IPS-20b (cell line): ENCODE results near the gene LRRC66.

ENCODE experiments used
- H3K27ac ChIP-seq: one replicate; pipeline ENCODE4 v1.5.1; 2013; ENCODE audit warnings: low read length
- H3K27me3 ChIP-seq: 2 replicates; pipeline ENCODE4 v1.6.1; 2013; ENCODE audit warnings: mild to moderate bottlenecking, low read length, inconsistent platforms; ENCODE audit not compliant: insufficient read depth
- H3K36me3 ChIP-seq: 2 replicates; pipeline ENCODE4 v1.6.1; 2013; ENCODE audit warnings: low read depth, mild to moderate bottlenecking, inconsistent platforms, low read length, moderate library complexity; ENCODE audit not compliant: insufficient read depth
- H3K4me1 ChIP-seq: 2 replicates; pipeline ENCODE4 v1.6.1; 2013; ENCODE audit warnings: mild to moderate bottlenecking, control low read depth, inconsistent platforms, low read length, moderate library complexity; ENCODE audit not compliant: insufficient read depth
- H3K4me3 ChIP-seq: 2 replicates; pipeline ENCODE4 v1.5.1; 2013; ENCODE audit warnings: mild to moderate bottlenecking, low read length, inconsistent platforms
- H3K9ac ChIP-seq: 2 replicates; pipeline ENCODE4 v1.6.1; 2013; ENCODE audit warnings: low read depth, mild to moderate bottlenecking, inconsistent platforms, low read length, moderate library complexity
- H3K9me3 ChIP-seq: 2 replicates; pipeline ENCODE4 v1.6.1; 2013; ENCODE audit warnings: mild to moderate bottlenecking, low read depth, low read length, inconsistent platforms; ENCODE audit not compliant: insufficient read depth

The LRRC66 gene

GRCh38 chr4:52038103-52038912 is 18.1 kb upstream of the LRRC66 start, which contains the start of gene SGCB:
TSS of gene SGCB (minus strand) at chr4:52038299. CDS start at chr4:52038259, 40 bp downstream.
- Histone ChIP-seq H3K36me3 (peaks cover 4% of the 10 kb centered on the region; the same call in 1 of the 2 replicates), H3K4me3 (peak within 1 kb of the TSS; percentile 82), H3K9ac (peak within 1 kb of the TSS; percentile 86), H3K27me3 (peaks cover 34% of the 10 kb centered on the region), H3K9me3 (no peaks in the 10 kb centered on the region), H3K27ac (peak within 1 kb of the TSS; percentile 82), H3K4me1 (peaks cover 6% of the 10 kb centered on the region; the same call in 1 of the 2 replicates)

- Histone ChIP-seq H3K9me3 (no peaks in the 10 kb centered on the region), H3K27ac (no peak overlapping the region), H3K27me3 (peaks cover 34% of the 10 kb centered on the region), H3K4me3 (peak overlapping the region; percentile 77), H3K9ac (peak overlapping the region; percentile 85), H3K4me1 (peaks cover 6% of the 10 kb centered on the region; the same call in 1 of the 2 replicates), H3K36me3 (peaks cover 9% of the 10 kb centered on the region; the same call in 1 of the 2 replicates)
These were observed 17.5 kb upstream of the LRRC66 start for GRCh38 chr4:52037689-52038102.

GRCh38 chr4:52036886-52037530 is 16.8 kb upstream of the LRRC66 start:
- Histone ChIP-seq H3K9me3 (no peaks in the 10 kb centered on the region), H3K4me3 (peak overlapping the region; percentile 77), H3K27me3 (peaks cover 33% of the 10 kb centered on the region), H3K36me3 (peaks cover 12% of the 10 kb centered on the region; the same call in 1 of the 2 replicates), H3K4me1 (peaks cover 6% of the 10 kb centered on the region; the same call in 1 of the 2 replicates), H3K9ac (peak overlapping the region; percentile 85; the same call in 1 of the 2 replicates), H3K27ac (no peak overlapping the region)

GRCh38 chr4:52035190-52035589 is 15.0 kb upstream of the LRRC66 start:
- no peaks in the 10 kb centered on the region for H3K9me3 ChIP-seq
- peaks cover 18% of the 10 kb centered on the region for H3K27me3 ChIP-seq
- H3K9ac ChIP-seq, result no peak overlapping the region

GRCh38 chr4:52032005-52032404 is 11.8 kb upstream of the LRRC66 start:
- H3K9me3 ChIP-seq, result no peaks in the 10 kb centered on the region
- peaks cover 2% of the 10 kb centered on the region; the same call in 1 of the 2 replicates for H3K4me1 ChIP-seq
- no peak overlapping the region for H3K27ac ChIP-seq
- peaks cover 56% of the 10 kb centered on the region for H3K36me3 ChIP-seq
- H3K9ac ChIP-seq, result no peak overlapping the region
- H3K27me3 ChIP-seq, result no peaks in the 10 kb centered on the region
- no peak overlapping the region for H3K4me3 ChIP-seq

More at GRCh38 chr4:52035190-52035589, 15.0 kb upstream of the LRRC66 start:
- no peak overlapping the region for H3K27ac ChIP-seq
- no peak overlapping the region for H3K4me3 ChIP-seq
- peaks cover 30% of the 10 kb centered on the region for H3K36me3 ChIP-seq
- peaks cover 6% of the 10 kb centered on the region; the same call in 1 of the 2 replicates for H3K4me1 ChIP-seq

- Histone ChIP-seq H3K36me3 (peaks cover 78% of the 10 kb centered on the region), H3K9ac (no peak overlapping the region), H3K4me3 (no peak overlapping the region), H3K27ac (no peak overlapping the region), H3K4me1 (no peaks in the 10 kb centered on the region), H3K27me3 (no peaks in the 10 kb centered on the region), H3K9me3 (no peaks in the 10 kb centered on the region)
These were observed 8.8 kb upstream of the LRRC66 start for GRCh38 chr4:52028970-52029369.

GRCh38 chr4:52017814-52018213 is 2.3 kb downstream of the LRRC66 start:
- Histone ChIP-seq H3K4me1 (no peaks in the 10 kb centered on the region; the same call in 1 of the 2 replicates), H3K9ac (no peak overlapping the region), H3K9me3 (no peaks in the 10 kb centered on the region), H3K4me3 (no peak overlapping the region), H3K27me3 (no peaks in the 10 kb centered on the region), H3K27ac (no peak overlapping the region), H3K36me3 (peaks cover 9% of the 10 kb centered on the region)

GRCh38 chr4:52016981-52017380 is 3.2 kb downstream of the LRRC66 start:
- Histone ChIP-seq H3K36me3 (peaks cover under 1% of the 10 kb centered on the region; the same call in 1 of the 2 replicates), H3K9ac (no peak overlapping the region), H3K27ac (no peak overlapping the region), H3K9me3 (no peaks in the 10 kb centered on the region), H3K4me1 (no peaks in the 10 kb centered on the region; the same call in 1 of the 2 replicates), H3K4me3 (no peak overlapping the region), H3K27me3 (no peaks in the 10 kb centered on the region)

- Histone ChIP-seq H3K4me3 (no peak overlapping the region), H3K9ac (0 out of 2 replicates have a peak overlapping the region, but pooled peaks have one; percentile 0), H3K4me1 (no peaks in the 10 kb centered on the region; the same call in 1 of the 2 replicates), H3K36me3 (no peaks in the 10 kb centered on the region), H3K27ac (no peak overlapping the region), H3K27me3 (no peaks in the 10 kb centered on the region), H3K9me3 (no peaks in the 10 kb centered on the region)
These were observed 4.8 kb downstream of the LRRC66 start for GRCh38 chr4:52015366-52015765.

GRCh38 chr4:52014903-52015302 is 5.3 kb downstream of the LRRC66 start:
- H3K4me1 ChIP-seq, result no peaks in the 10 kb centered on the region; the same call in 1 of the 2 replicates
- no peaks in the 10 kb centered on the region for H3K9me3 ChIP-seq

GRCh38 chr4:52012651-52013050 is 7.5 kb downstream of the LRRC66 start:
- H3K4me1 ChIP-seq, result peaks cover 4% of the 10 kb centered on the region; the same call in 1 of the 2 replicates
- no peaks in the 10 kb centered on the region for H3K9me3 ChIP-seq
- no peaks in the 10 kb centered on the region for H3K36me3 ChIP-seq
- H3K27ac ChIP-seq, result no peak overlapping the region
- no peak overlapping the region for H3K4me3 ChIP-seq
- H3K27me3 ChIP-seq, result no peaks in the 10 kb centered on the region
- H3K9ac ChIP-seq, result no peak overlapping the region

More at GRCh38 chr4:52014903-52015302, 5.3 kb downstream of the LRRC66 start:
- H3K36me3 ChIP-seq, result no peaks in the 10 kb centered on the region
- no peak overlapping the region for H3K4me3 ChIP-seq
- no peak overlapping the region for H3K27ac ChIP-seq
- H3K9ac ChIP-seq, result 0 out of 2 replicates have a peak overlapping the region, but pooled peaks have one; percentile 0
- no peaks in the 10 kb centered on the region for H3K27me3 ChIP-seq
